Sigmoid colon (tissue), 7 donors: ENCODE results near the gene PXDN. TPM values are rescaled to one million over a fixed set of nuclear protein-coding genes. Genes with fewer than 3 reads are reported as not detected.

ENCODE experiments used
- DNase-seq: peaks from one replicate; pipeline ENCODE4 v3.0.0-alpha.2; 2019
- H3K27ac ChIP-seq, 4 donors: fragments of 200-600 bp; sonication (generic); one replicate each; pipeline ENCODE4 v1.5.1; 2016 to 2019; ENCODE audit warnings: mild to moderate bottlenecking in 1 of 4
- H3K27me3 ChIP-seq, 3 donors: fragments of 200-600 bp; sonication (generic); one replicate each; pipeline ENCODE4 v1.5.1; 2019; ENCODE audit warnings: mild to moderate bottlenecking in 1 of 3
- H3K36me3 ChIP-seq, 4 donors: fragments of 200-600 bp; sonication (generic); one replicate each; pipeline ENCODE4 v1.5.1; 2016 to 2019
- H3K4me1 ChIP-seq, 4 donors: fragments of 200-600 bp; sonication (generic); one replicate each; pipeline ENCODE4 v1.5.1; 2017 to 2019
- H3K4me3 ChIP-seq, 4 donors: fragments of 200-600 bp; sonication (generic); one replicate each; pipeline ENCODE4 v1.5.1; 2017 to 2019; ENCODE audit warnings: mild to moderate bottlenecking in 2 of 4, moderate library complexity in 1 of 4
- H3K9me3 ChIP-seq, 4 donors: fragments of 200-600 bp in 3 of 4; sonication (generic) in 3 of 4; one replicate each; pipeline versions ENCODE4 v1.5.1 to v1.6.1; 2013 to 2019
- CTCF ChIP-seq, 4 experiments: fragments of 450-650 bp in 3 of 4; fragments of 200-600 bp in 1 of 4; IDR thresholded peaks; one replicate each; pipeline ENCODE4 v1.5.1; 2016 to 2019; ENCODE audit warnings: antibody characterized with exemption in 4 of 4, mild to moderate bottlenecking in 3 of 4, moderate library complexity in 2 of 4
- EP300 ChIP-seq, 4 donors: sonication (generic); formaldehyde crosslinking; IDR thresholded peaks; one replicate each; pipeline ENCODE4 v1.6.1; 2017; ENCODE audit warnings: antibody characterized with exemption in 4 of 4
- POLR2A ChIP-seq, 2 donors: fragments of 450-650 bp; IDR thresholded peaks; one replicate each; pipeline ENCODE4 v1.6.1; 2016; ENCODE audit warnings: antibody characterized with exemption in 2 of 2, mild to moderate bottlenecking in 2 of 2, moderate library complexity in 2 of 2
- POLR2AphosphoS5 ChIP-seq, 4 donors: sonication (generic); formaldehyde crosslinking; IDR thresholded peaks; one replicate each; pipeline ENCODE4 v1.6.1; 2017; ENCODE audit warnings: antibody characterized with exemption in 4 of 4
- WGBS, 2 donors: extraction: QIAGEN DNeasy Blood & Tissue Kit; methylation state at CpG; one replicate each; pipeline ENCODE4 v1.1.7; 2013; 5-methylcytosine and 5-hydroxymethylcytosine counted together
- intact Hi-C: fragments of 100-400 bp; cut with DNase I; formaldehyde crosslinking; loops from one replicate; pipeline ENCODE4 v1.15.1; 2023
- polyA plus RNA-seq, 3 donors: library from polyadenylated mRNA; stranded (reverse); fragments of 200-250 nt; gene quantifications; one replicate each; pipeline ENCODE4 v1.2.3, GENCODE V29; 2013
- total RNA-seq, 4 donors: library from RNA; depleted of rRNA; stranded (reverse); fragments of >200 nt; gene quantifications; one replicate each; pipeline ENCODE4 v1.1.0, GENCODE V29; 2016
- donor health status: healthy with polysubstance abuse.
- donor health status: Bipolar disorder and iron deficiency.
- donor health status: healthy.

The PXDN gene
- total and polyA plus RNA-seq, 7 donors: 1.2 to 126 (median 34.4) TPM

DNA sequence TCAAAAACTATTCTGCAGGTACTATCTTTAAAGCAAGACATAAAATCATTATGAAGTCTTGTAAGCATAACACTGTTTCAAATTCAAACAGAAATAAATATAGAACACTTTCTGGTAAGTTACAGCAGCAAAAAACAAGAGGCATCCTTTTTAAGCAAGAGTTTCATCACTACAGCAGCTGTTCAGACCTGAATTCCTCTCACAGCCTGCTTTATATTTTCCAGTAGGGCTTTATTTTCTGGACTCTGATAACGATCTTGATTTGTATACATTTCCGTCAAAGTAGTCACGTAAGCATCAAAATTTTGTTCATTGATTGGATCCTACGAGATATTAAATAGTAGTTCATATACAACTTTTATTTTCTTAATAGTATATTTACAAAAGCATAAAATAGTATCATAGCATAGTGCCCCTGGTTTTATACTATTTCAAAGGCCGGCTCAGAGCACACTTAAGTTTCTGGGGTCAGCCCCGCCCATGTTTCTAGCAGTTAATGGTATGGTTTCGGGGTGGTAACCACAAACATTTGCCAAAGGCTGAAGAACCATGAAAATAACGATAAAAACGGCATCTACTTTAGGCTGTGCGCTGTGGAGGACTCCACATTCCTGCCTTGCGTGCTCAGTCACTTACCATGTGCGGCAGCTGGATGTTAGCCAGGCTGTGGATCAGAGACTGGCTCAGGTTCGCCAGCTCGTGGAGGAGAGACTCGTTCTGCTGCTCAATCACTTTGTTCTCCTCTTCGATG is 47.5 kb upstream of the PXDN start:
- intact Hi-C loops: loop anchor here (1.0 kb wide), 1 partner anchor 25 kb away; no protein-coding TSS in a partner anchor
- Histone ChIP-seq H3K9me3 (no peaks in the 10 kb centered on the region), H3K36me3 (no peaks in the 10 kb centered on the region), H3K27ac (peak overlapping the region; percentile 61 to 86 (median 80)), H3K4me3 (peak overlapping the region in 1 of 4 donors; percentile 6), H3K4me1 (peaks cover 0 to 30% (median 23%) of the 10 kb centered on the region in 4 donors), H3K27me3 (no peaks in the 10 kb centered on the region)
- DNase-seq: peak; percentile 88
- TF ChIP-seq POLR2AphosphoS5 (IDR thresholded peaks at IDR 0.05) (peak in 3 of 4 donors; percentile 26 to 39 (median 30)), EP300 (IDR thresholded peaks at IDR 0.05) (peak in 2 of 4 donors; percentile 26), CTCF (IDR thresholded peaks at IDR 0.05) (no peak), POLR2A (IDR thresholded peaks at IDR 0.05) (no peak)
- 33 to 71% methylated on average over 16 of the region's 16 CpGs for WGBS, 2 donors

DNA sequence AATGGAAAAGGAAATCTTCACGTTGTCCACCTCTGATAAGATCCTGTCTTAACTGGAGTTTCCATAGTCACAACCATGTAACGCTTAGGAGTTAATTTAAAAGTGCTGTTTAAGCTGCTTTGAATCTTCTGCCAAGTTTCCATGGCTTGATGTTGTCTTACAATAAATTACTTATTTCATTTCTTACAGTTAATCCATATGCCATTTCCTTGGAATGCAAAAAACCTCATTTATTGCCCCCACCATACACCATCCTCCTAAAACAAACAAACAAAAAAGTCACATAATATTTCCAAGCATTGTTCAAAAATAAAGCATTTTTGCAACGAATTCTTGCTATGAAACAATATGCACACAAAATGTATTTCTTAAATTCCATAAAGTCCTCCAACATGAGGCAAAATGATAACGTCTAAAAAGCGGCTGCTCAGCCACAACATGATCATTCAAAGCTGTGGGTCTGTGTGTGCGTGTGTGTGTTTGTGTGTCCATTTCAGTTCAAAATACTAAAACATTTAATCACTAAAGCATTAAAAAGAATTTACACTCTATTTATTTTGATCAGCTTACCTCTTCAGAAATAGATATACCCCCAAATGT is 46.8 kb upstream of the PXDN start:
- H3K4me1 ChIP-seq: peaks cover 0 to 30% (median 23%) of the 10 kb centered on the region in 4 donors
- peak overlapping the region; percentile 61 to 86 (median 80) for H3K27ac ChIP-seq
- no peak for DNase-seq
- TF ChIP-seq CTCF (IDR thresholded peaks at IDR 0.05): no peak
- peak in 1 of 4 donors; percentile 7 for TF ChIP-seq POLR2AphosphoS5 (IDR thresholded peaks at IDR 0.05)
- 55 to 74% methylated on average over 6 of the region's 6 CpGs for WGBS, 2 donors
- H3K4me3 ChIP-seq: no peak overlapping the region
- H3K9me3 ChIP-seq: no peaks in the 10 kb centered on the region
- H3K27me3 ChIP-seq: no peaks in the 10 kb centered on the region
- intact Hi-C loops: loop anchor here (1.0 kb wide), 1 partner anchor 26 kb away; no protein-coding TSS in a partner anchor
- H3K36me3 ChIP-seq: no peaks in the 10 kb centered on the region

DNA sequence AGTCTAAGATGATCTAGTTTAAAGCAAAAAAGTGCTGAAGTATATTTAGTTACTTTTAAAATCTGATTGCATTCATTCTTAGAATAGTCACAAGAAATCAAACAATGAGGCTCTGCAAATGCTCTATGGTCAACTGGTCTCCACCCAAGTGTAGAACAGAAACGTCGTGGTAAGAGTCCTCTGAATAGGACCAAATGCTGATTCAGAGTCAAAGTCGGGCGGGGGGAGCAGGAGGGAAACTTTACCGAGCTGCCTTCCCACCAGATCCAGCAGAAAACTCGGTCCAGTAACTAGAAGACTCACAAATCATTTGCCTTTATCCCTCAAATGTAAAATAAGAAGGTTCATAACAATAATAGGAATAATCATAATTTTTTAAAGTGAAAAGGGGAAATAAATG is 46.2 kb upstream of the PXDN start:
- Histone ChIP-seq H3K9me3 (no peaks in the 10 kb centered on the region), H3K4me3 (no peak overlapping the region), H3K27ac (peak overlapping the region in 2 of 4 donors; percentile 85 to 86), H3K27me3 (no peaks in the 10 kb centered on the region), H3K4me1 (peaks cover 0 to 30% (median 23%) of the 10 kb centered on the region in 4 donors), H3K36me3 (no peaks in the 10 kb centered on the region)
- intact Hi-C loops: no loop called here
- WGBS, 2 donors: 64 to 74% methylated on average over 6 of the region's 6 CpGs
- DNase-seq: no peak
- TF ChIP-seq POLR2AphosphoS5 (IDR thresholded peaks at IDR 0.05): no peak
- no peak for TF ChIP-seq CTCF (IDR thresholded peaks at IDR 0.05)
- no peak for TF ChIP-seq EP300 (IDR thresholded peaks at IDR 0.05)
- TF ChIP-seq POLR2A (IDR thresholded peaks at IDR 0.05): no peak

DNA sequence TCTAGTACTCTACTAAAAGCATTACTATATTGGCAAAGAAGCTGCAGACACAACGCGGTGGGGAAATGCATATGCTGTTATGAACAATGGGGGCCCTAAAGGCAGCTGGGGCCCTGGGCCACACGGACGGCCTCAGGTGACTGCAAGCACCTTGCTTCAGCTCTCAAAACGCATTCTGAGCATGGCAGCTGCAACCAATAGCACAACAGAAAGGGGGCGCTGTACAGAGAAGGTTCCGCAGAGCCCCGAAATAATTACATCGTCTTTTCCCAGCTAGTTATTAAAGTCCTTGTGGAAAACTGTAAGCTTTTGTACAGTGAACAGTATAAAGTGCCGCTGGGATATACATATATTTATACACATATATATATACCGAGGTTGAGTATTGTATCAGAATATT is 45.3 kb upstream of the PXDN start:
- DNase-seq: no peak
- WGBS, 2 donors: 93% methylated on average over 11 of the region's 11 CpGs
- Histone ChIP-seq H3K27ac (no peak overlapping the region), H3K4me3 (no peak overlapping the region), H3K4me1 (peaks cover 0 to 30% (median 23%) of the 10 kb centered on the region in 4 donors), H3K9me3 (no peaks in the 10 kb centered on the region), H3K27me3 (no peaks in the 10 kb centered on the region), H3K36me3 (no peaks in the 10 kb centered on the region)
- intact Hi-C loops: no loop called here
- TF ChIP-seq POLR2AphosphoS5 (IDR thresholded peaks at IDR 0.05) (no peak), CTCF (IDR thresholded peaks at IDR 0.05) (no peak), EP300 (IDR thresholded peaks at IDR 0.05) (no peak), POLR2A (IDR thresholded peaks at IDR 0.05) (no peak)
